Sigmoid colon (tissue), 4 donors: ENCODE measurements around the gene PTPN20.

Experiments used
- CTCF ChIP-seq, 4 experiments: fragments of 450-650 bp in 3 of 4; fragments of 200-600 bp in 1 of 4; IDR thresholded peaks; one replicate each; pipeline ENCODE4 v1.5.1; 2016 to 2019; ENCODE audit warnings: antibody characterized with exemption in 4 of 4, mild to moderate bottlenecking in 3 of 4, moderate library complexity in 2 of 4
- EP300 ChIP-seq, 4 donors: sonication (generic); formaldehyde crosslinking; IDR thresholded peaks; one replicate each; pipeline ENCODE4 v1.6.1; 2017; ENCODE audit warnings: antibody characterized with exemption in 4 of 4

- no peak for TF ChIP-seq EP300 (IDR thresholded peaks at IDR 0.05)
- TF ChIP-seq CTCF (IDR thresholded peaks at IDR 0.05) = no peak
Observed at GRCh38 chr10:47025540-47026300, 114.5 kb downstream of the PTPN20 start.
